ENCODE results near the gene ACCSL.

DNA sequence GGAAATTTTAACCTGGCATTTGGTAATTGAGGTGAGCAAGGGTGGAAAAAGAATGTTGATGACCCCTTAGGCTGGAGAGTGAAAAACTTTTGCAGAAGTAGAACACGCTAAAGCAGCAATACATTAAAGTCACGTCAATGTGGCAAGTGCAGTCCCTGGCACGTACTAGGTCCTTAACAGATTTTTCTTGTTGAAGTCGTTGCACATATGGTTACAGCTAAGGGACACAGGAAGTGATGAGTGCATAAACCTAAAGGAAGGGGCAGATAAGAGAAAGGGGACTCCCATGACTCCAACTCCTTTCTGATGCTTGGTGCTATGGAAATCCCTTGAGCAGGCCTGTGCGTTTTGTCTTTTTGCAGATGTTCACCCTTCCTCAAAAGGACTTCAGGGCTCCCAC is 19.5 kb downstream of the ACCSL start:
- TF ChIP-seq, protein P1, sequence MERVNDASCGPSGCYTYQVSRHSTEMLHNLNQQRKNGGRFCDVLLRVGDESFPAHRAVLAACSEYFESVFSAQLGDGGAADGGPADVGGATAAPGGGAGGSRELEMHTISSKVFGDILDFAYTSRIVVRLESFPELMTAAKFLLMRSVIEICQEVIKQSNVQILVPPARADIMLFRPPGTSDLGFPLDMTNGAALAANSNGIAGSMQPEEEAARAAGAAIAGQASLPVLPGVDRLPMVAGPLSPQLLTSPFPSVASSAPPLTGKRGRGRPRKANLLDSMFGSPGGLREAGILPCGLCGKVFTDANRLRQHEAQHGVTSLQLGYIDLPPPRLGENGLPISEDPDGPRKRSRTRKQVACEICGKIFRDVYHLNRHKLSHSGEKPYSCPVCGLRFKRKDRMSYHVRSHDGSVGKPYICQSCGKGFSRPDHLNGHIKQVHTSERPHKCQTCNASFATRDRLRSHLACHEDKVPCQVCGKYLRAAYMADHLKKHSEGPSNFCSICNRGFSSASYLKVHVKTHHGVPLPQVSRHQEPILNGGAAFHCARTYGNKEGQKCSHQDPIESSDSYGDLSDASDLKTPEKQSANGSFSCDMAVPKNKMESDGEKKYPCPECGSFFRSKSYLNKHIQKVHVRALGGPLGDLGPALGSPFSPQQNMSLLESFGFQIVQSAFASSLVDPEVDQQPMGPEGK (CRISPR knock-in tag; IDR thresholded peaks at IDR 0.05; ENCODE audit: borderline replicate concordance) = no peak
- no peak for TF ChIP-seq ZNF565 (CRISPR knock-in tag; conservative IDR thresholded peaks at IDR 0.05; ENCODE audit: low read depth)
- TF ChIP-seq ZNF70 (CRISPR knock-in tag; IDR thresholded peaks at IDR 0.05) = no peak
- TF ChIP-seq GLIS3 (CRISPR knock-in tag; IDR thresholded peaks at IDR 0.05) = no peak
- no peak for TF ChIP-seq ZC3H10 (CRISPR knock-in tag; IDR thresholded peaks at IDR 0.05)
- no peak for TF ChIP-seq TCF4 (CRISPR knock-in tag; IDR thresholded peaks at IDR 0.05; ENCODE audit: borderline replicate concordance)
- no peak for TF ChIP-seq ZFP30 (CRISPR knock-in tag; IDR thresholded peaks at IDR 0.05)
- TF ChIP-seq PPARA (CRISPR knock-in tag; IDR thresholded peaks at IDR 0.05; ENCODE audit: borderline replicate concordance) = no peak
- TF ChIP-seq, protein P2, sequence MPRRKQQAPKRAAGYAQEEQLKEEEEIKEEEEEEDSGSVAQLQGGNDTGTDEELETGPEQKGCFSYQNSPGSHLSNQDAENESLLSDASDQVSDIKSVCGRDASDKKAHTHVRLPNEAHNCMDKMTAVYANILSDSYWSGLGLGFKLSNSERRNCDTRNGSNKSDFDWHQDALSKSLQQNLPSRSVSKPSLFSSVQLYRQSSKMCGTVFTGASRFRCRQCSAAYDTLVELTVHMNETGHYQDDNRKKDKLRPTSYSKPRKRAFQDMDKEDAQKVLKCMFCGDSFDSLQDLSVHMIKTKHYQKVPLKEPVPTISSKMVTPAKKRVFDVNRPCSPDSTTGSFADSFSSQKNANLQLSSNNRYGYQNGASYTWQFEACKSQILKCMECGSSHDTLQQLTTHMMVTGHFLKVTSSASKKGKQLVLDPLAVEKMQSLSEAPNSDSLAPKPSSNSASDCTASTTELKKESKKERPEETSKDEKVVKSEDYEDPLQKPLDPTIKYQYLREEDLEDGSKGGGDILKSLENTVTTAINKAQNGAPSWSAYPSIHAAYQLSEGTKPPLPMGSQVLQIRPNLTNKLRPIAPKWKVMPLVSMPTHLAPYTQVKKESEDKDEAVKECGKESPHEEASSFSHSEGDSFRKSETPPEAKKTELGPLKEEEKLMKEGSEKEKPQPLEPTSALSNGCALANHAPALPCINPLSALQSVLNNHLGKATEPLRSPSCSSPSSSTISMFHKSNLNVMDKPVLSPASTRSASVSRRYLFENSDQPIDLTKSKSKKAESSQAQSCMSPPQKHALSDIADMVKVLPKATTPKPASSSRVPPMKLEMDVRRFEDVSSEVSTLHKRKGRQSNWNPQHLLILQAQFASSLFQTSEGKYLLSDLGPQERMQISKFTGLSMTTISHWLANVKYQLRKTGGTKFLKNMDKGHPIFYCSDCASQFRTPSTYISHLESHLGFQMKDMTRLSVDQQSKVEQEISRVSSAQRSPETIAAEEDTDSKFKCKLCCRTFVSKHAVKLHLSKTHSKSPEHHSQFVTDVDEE (CRISPR knock-in tag; IDR thresholded peaks at IDR 0.05) = no peak
- no peak for TF ChIP-seq ESRRG (CRISPR knock-in tag; IDR thresholded peaks at IDR 0.05)
